Measurements from ENCODE around the gene TOPAZ1. TPM values are rescaled to one million over a fixed set of nuclear protein-coding genes. Genes with fewer than 3 reads are reported as not detected.
A peak's percentile ranks its signal among the peaks of the same experiment; 100 is the strongest.

Gene TOPAZ1
- total RNA-seq, 2 donors from 2014 or later = not detected

- H3K27me3 Mint-ChIP-seq = peaks cover 29% of the 10 kb centered on the region
- H3K36me3 Mint-ChIP-seq (ENCODE audit: low read depth) = no peaks in the 10 kb centered on the region
- H3K4me1 Mint-ChIP-seq = no peaks in the 10 kb centered on the region
- no peak for ATAC-seq (replicated peaks)
- no peaks in the 10 kb centered on the region for H3K9me3 Mint-ChIP-seq
- no peak overlapping the region for H3K27ac Mint-ChIP-seq
- H3K4me3 Mint-ChIP-seq = no peak overlapping the region
Measured at GRCh38 chr3:44280077-44280476, 38.4 kb downstream of the TOPAZ1 start.

GRCh38 chr3:44280631-44281030, 38.9 kb downstream of the TOPAZ1 start:
- no peak overlapping the region for H3K4me3 Mint-ChIP-seq

DNA sequence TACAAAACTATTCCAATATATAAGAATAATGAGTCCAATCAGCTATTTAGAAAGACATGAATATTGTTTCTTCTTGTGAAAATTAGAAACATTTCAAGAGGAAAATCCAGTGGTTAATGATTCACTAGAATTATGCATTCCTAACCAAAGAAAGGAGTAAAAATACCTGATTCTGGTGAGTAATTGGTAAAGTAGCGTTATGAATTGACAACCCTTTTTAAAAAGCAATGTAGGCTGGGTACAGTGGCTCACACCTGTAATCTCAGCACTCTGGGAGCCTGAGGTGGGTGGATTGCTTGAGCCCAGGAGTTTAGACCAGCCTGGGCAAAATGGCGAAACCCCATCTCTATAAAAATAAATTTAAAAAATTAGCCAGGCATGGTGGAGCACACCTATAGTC, 43.3 kb downstream of the TOPAZ1 start:
- Mint-ChIP-seq H3K27ac (no peak overlapping the region), H3K27me3 (peaks cover 7% of the 10 kb centered on the region), H3K36me3 (ENCODE audit: low read depth) (no peaks in the 10 kb centered on the region), H3K4me1 (no peaks in the 10 kb centered on the region), H3K4me3 (no peak overlapping the region), H3K9me3 (no peaks in the 10 kb centered on the region)
- peak; percentile 78 for ATAC-seq (replicated peaks)

More at GRCh38 chr3:44280631-44281030, 38.9 kb downstream of the TOPAZ1 start:
- Mint-ChIP-seq H3K36me3 (ENCODE audit: low read depth) (no peaks in the 10 kb centered on the region), H3K4me1 (no peaks in the 10 kb centered on the region), H3K27ac (no peak overlapping the region), H3K9me3 (no peaks in the 10 kb centered on the region), H3K27me3 (peaks cover 26% of the 10 kb centered on the region)
- ATAC-seq (replicated peaks) = no peak

GRCh38 chr3:44289882-44290462, 48.3 kb downstream of the TOPAZ1 start:
- Mint-ChIP-seq H3K27ac (no peak overlapping the region), H3K27me3 (peaks cover 2% of the 10 kb centered on the region), H3K36me3 (ENCODE audit: low read depth) (no peaks in the 10 kb centered on the region), H3K9me3 (no peaks in the 10 kb centered on the region), H3K4me1 (no peaks in the 10 kb centered on the region), H3K4me3 (no peak overlapping the region)
- ATAC-seq (replicated peaks) = peak; percentile 59

DNA sequence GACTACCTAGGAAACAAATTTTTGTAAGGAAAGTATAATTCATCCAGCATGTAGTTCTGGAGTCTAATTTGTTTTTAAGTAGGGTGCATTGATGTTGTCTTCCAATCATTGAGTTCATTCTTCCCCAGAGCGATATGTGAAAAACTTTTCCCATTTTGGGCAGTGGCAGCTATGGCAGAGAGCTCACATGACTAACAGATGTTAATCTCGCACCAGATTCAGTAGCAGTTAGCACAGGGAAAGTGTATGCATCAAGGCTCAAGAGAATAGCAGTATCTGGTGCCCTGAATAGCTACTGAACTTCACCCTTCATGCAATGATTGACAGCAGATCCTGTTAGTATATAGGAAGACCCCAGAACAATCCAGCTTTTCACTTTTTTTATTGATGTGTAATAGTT, 50.6 kb downstream of the TOPAZ1 start:
- no peak for ATAC-seq (replicated peaks)
- Mint-ChIP-seq H3K4me3 (no peak overlapping the region), H3K27me3 (peaks cover 15% of the 10 kb centered on the region), H3K27ac (no peak overlapping the region), H3K36me3 (ENCODE audit: low read depth) (no peaks in the 10 kb centered on the region), H3K9me3 (no peaks in the 10 kb centered on the region), H3K4me1 (no peaks in the 10 kb centered on the region)

GRCh38 chr3:44292947-44293346, 51.3 kb downstream of the TOPAZ1 start:
- no peak for ATAC-seq (replicated peaks)
- H3K27ac Mint-ChIP-seq = no peak overlapping the region
- H3K4me3 Mint-ChIP-seq = no peak overlapping the region
- peaks cover 15% of the 10 kb centered on the region for H3K27me3 Mint-ChIP-seq
- no peaks in the 10 kb centered on the region for H3K36me3 Mint-ChIP-seq (ENCODE audit: low read depth)
- no peaks in the 10 kb centered on the region for H3K9me3 Mint-ChIP-seq
- H3K4me1 Mint-ChIP-seq = no peaks in the 10 kb centered on the region

GRCh38 chr3:44297255-44297654, 55.6 kb downstream of the TOPAZ1 start:
- H3K27ac Mint-ChIP-seq = no peak overlapping the region
- ATAC-seq (replicated peaks) = no peak
- H3K4me3 Mint-ChIP-seq = no peak overlapping the region
- no peaks in the 10 kb centered on the region for H3K36me3 Mint-ChIP-seq (ENCODE audit: low read depth)
- no peaks in the 10 kb centered on the region for H3K4me1 Mint-ChIP-seq
- H3K9me3 Mint-ChIP-seq = no peaks in the 10 kb centered on the region
- peaks cover 14% of the 10 kb centered on the region for H3K27me3 Mint-ChIP-seq

DNA sequence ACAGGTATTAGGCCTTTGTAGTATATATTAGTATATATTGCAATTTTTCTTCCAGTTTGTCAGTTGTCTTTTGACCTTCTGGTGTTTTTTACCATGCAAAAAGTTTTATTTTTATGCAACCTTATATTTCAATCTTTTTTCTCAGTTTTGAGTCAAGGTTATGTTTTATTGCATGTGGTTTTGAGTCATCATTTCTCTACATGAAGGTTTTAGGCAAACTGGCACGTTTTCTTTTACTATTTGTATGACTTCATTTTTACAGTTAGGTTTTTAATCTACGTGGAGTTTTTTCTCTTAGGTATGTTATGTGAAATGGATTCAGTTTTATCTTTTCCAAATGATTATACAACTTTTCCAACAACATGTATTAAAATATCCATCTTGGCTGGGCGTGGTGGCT, 60.1 kb downstream of the TOPAZ1 start:
- peaks cover 8% of the 10 kb centered on the region for H3K27me3 Mint-ChIP-seq
- H3K27ac Mint-ChIP-seq = no peak overlapping the region
- H3K9me3 Mint-ChIP-seq = no peaks in the 10 kb centered on the region
- no peaks in the 10 kb centered on the region for H3K4me1 Mint-ChIP-seq
- no peaks in the 10 kb centered on the region for H3K36me3 Mint-ChIP-seq (ENCODE audit: low read depth)
- peak; percentile 35 for ATAC-seq (replicated peaks)
- H3K4me3 Mint-ChIP-seq = no peak overlapping the region

GRCh38 chr3:44309500-44309899, 67.8 kb downstream of the TOPAZ1 start:
- Mint-ChIP-seq H3K36me3 (ENCODE audit: low read depth) (no peaks in the 10 kb centered on the region), H3K4me3 (no peak overlapping the region), H3K4me1 (no peaks in the 10 kb centered on the region), H3K9me3 (no peaks in the 10 kb centered on the region), H3K27ac (no peak overlapping the region), H3K27me3 (peaks cover 12% of the 10 kb centered on the region)
- no peak for ATAC-seq (replicated peaks)

- peaks cover 7% of the 10 kb centered on the region for H3K27me3 Mint-ChIP-seq
- no peak for ATAC-seq (replicated peaks)
Measured at GRCh38 chr3:44318891-44319311, 77.2 kb downstream of the TOPAZ1 start.

GRCh38 chr3:44321335-44321734, 79.6 kb downstream of the TOPAZ1 start:
- Mint-ChIP-seq H3K36me3 (ENCODE audit: low read depth) (no peaks in the 10 kb centered on the region), H3K9me3 (no peaks in the 10 kb centered on the region), H3K4me1 (no peaks in the 10 kb centered on the region), H3K27ac (no peak overlapping the region), H3K4me3 (no peak overlapping the region), H3K27me3 (peaks cover 9% of the 10 kb centered on the region)
- ATAC-seq (replicated peaks) = no peak

More at GRCh38 chr3:44318891-44319311, 77.2 kb downstream of the TOPAZ1 start:
- no peak overlapping the region for H3K4me3 Mint-ChIP-seq
- no peaks in the 10 kb centered on the region for H3K36me3 Mint-ChIP-seq (ENCODE audit: low read depth)
- no peaks in the 10 kb centered on the region for H3K9me3 Mint-ChIP-seq
- H3K4me1 Mint-ChIP-seq = no peaks in the 10 kb centered on the region
- H3K27ac Mint-ChIP-seq = no peak overlapping the region

DNA sequence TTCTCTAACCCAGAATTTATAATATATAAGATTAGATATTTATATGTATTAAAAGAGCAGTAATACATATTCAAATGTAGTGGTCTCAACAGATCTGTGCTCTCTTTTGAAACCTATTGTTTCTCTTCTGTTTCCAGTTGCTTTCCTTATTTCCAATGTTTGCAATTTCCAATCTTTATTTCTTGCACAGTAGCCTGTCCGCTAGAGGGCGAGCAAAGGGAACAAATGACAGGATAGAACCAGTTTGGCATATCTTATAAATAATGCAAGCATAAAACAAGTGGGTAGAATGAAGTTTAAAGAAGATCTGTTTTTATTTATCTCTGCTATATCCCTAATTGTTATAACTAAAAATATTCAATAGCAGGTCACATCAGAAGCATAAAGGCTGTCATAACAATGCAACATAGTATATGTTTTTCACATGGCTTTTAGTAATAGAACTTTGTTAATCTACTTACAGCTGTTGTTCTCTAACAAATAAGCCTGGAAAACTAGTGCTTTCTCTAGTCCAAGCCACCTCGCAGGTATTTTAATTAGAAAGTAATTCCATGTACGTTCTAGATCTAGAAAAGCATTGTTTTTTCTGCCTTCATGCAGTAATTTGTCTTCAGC, 81.8 kb downstream of the TOPAZ1 start:
- no peak overlapping the region for H3K4me3 Mint-ChIP-seq
- H3K9me3 Mint-ChIP-seq = no peaks in the 10 kb centered on the region
- H3K36me3 Mint-ChIP-seq (ENCODE audit: low read depth) = no peaks in the 10 kb centered on the region
- H3K4me1 Mint-ChIP-seq = no peaks in the 10 kb centered on the region
- no peak for ATAC-seq (replicated peaks)
- H3K27ac Mint-ChIP-seq = no peak overlapping the region
- H3K27me3 Mint-ChIP-seq = peaks cover 9% of the 10 kb centered on the region

- Mint-ChIP-seq H3K27ac (no peak overlapping the region), H3K9me3 (no peaks in the 10 kb centered on the region), H3K4me3 (no peak overlapping the region), H3K4me1 (no peaks in the 10 kb centered on the region), H3K27me3 (peaks cover 12% of the 10 kb centered on the region), H3K36me3 (ENCODE audit: low read depth) (no peaks in the 10 kb centered on the region)
- no peak for ATAC-seq (replicated peaks)
Measured at GRCh38 chr3:44324584-44324983, 82.9 kb downstream of the TOPAZ1 start.

DNA sequence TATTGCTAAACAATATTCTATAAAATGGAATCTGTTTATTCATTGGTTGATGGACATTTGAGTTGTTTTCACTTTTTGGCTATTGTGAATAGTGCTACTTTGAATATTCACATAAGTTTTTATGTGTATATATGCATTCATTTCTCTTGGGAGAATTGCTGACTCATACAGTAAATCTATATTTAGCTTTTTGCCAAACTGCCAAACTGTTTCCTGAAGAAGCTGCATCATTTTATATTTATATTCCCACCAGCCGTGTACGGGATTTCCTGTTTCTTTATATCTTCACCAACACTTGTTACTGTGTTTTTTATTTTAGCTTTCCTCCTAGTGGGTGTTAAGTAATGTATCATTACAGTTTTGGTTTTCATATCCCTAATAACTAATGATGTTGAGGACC, 84.3 kb downstream of the TOPAZ1 start:
- H3K9me3 Mint-ChIP-seq = no peaks in the 10 kb centered on the region
- no peak for ATAC-seq (replicated peaks)
- no peak overlapping the region for H3K27ac Mint-ChIP-seq
- H3K36me3 Mint-ChIP-seq (ENCODE audit: low read depth) = no peaks in the 10 kb centered on the region
- H3K4me1 Mint-ChIP-seq = no peaks in the 10 kb centered on the region
- peaks cover 22% of the 10 kb centered on the region for H3K27me3 Mint-ChIP-seq
- no peak overlapping the region for H3K4me3 Mint-ChIP-seq

DNA sequence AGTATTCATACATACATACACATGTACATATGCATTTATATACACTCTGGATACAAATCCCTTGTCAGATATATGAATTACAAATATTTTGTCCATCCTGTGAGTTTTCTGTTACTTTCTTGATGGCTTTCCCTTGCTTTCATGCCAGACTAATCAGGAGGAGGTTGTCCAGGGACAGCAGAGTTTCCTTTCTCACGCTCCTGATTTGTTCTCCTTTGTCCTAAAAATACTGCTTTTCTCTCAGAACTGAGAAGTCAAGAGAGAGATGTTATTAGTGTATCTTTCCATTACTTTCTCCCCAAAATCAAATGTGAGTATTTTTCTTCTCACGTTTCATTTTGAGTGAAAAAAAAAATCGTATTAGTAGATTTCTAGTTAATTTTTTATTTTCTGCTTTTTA, 84.8 kb downstream of the TOPAZ1 start:
- Mint-ChIP-seq H3K9me3 (no peaks in the 10 kb centered on the region), H3K27ac (no peak overlapping the region), H3K4me1 (no peaks in the 10 kb centered on the region), H3K36me3 (ENCODE audit: low read depth) (no peaks in the 10 kb centered on the region), H3K4me3 (no peak overlapping the region), H3K27me3 (peaks cover 22% of the 10 kb centered on the region)
- ATAC-seq (replicated peaks) = no peak
